SK-N-SH treated with all-trans-retinoic acid at 6 μM for 48 hours (cell line): ENCODE results near the gene IFNK.

ENCODE experiments used
- ATAC-seq: fragments of 200-7000 bp; cut with Tn5 transposase; 3 replicates; pipeline ENCODE4 v1.9.1; 2020; ENCODE audit warnings: mild to moderate bottlenecking, moderate library complexity
- CREB5 ChIP-seq: fragments of 250-450 bp; sonication (Bioruptor Pico); IDR thresholded peaks from 2 replicates; pipeline ENCODE4 v1.5.1; 2020; ENCODE audit warnings: low read depth, mild to moderate bottlenecking, moderate library complexity
- CSDC2 ChIP-seq: fragments of 250-450 bp; sonication (Bioruptor Pico); IDR thresholded peaks from 2 replicates; pipeline ENCODE4 v1.5.0; 2020; ENCODE audit warnings: mild to moderate bottlenecking, moderate library complexity
- ESRRG ChIP-seq: fragments of 250-450 bp; sonication (Bioruptor Pico); IDR thresholded peaks from 2 replicates; pipeline ENCODE4 v1.6.1; 2021; ENCODE audit warnings: mild to moderate bottlenecking
- ISL1 ChIP-seq: fragments of 250-450 bp; sonication (Bioruptor Pico); IDR thresholded peaks from 2 replicates; pipeline ENCODE4 v2.1.2; 2022; ENCODE audit warnings: mild to moderate bottlenecking, moderate library complexity
- PATZ1 ChIP-seq: fragments of 250-450 bp; sonication (Bioruptor Pico); IDR thresholded peaks from 2 replicates; pipeline ENCODE4 v1.8.0; 2020; ENCODE audit warnings: mild to moderate bottlenecking, moderate library complexity, borderline replicate concordance
- POU6F1 ChIP-seq: fragments of 250-450 bp; sonication (Bioruptor Pico); IDR thresholded peaks from 2 replicates; pipeline ENCODE4 v1.8.0; 2021; ENCODE audit warnings: low read depth, mild to moderate bottlenecking, moderate library complexity, borderline replicate concordance
- SNAI2 ChIP-seq: fragments of 250-450 bp; sonication (Bioruptor Pico); IDR thresholded peaks from 2 replicates; pipeline ENCODE4 v1.5.0; 2020; ENCODE audit warnings: mild to moderate bottlenecking, moderate library complexity
- TCF4 ChIP-seq: fragments of 250-450 bp; sonication (Bioruptor Pico); IDR thresholded peaks from 2 replicates; pipeline ENCODE4 v1.8.0; 2021; ENCODE audit warnings: mild to moderate bottlenecking, moderate library complexity, borderline replicate concordance
- TOX ChIP-seq: fragments of 250-450 bp; sonication (Bioruptor Pico); IDR thresholded peaks from 2 replicates; pipeline ENCODE4 v1.8.0; 2021; ENCODE audit warnings: mild to moderate bottlenecking, moderate library complexity, borderline replicate concordance
- TSHZ2 ChIP-seq: fragments of 250-450 bp; sonication (Bioruptor Pico); IDR thresholded peaks from 2 replicates; pipeline ENCODE4 v1.5.0; 2020; ENCODE audit warnings: mild to moderate bottlenecking, moderate library complexity
- ZC3H10 ChIP-seq: fragments of 250-450 bp; sonication (Bioruptor Pico); IDR thresholded peaks from 2 replicates; pipeline ENCODE4 v1.5.1; 2021; ENCODE audit warnings: mild to moderate bottlenecking, moderate library complexity
- ZNF565 ChIP-seq: fragments of 450-650 bp; formaldehyde crosslinking; conservative IDR thresholded peaks from 2 replicates; pipeline ENCODE4 v1.5.0; 2020; ENCODE audit warnings: low read depth, mild to moderate bottlenecking, moderate library complexity
- ZNF70 ChIP-seq: fragments of 450-650 bp; formaldehyde crosslinking; IDR thresholded peaks from 2 replicates; pipeline ENCODE4 v1.5.0; 2020; ENCODE audit warnings: mild to moderate bottlenecking, moderate library complexity
- ZNF8 ChIP-seq: fragments of 450-650 bp; formaldehyde crosslinking; IDR thresholded peaks from 2 replicates; pipeline ENCODE4 v1.5.0; 2020; ENCODE audit warnings: mild to moderate bottlenecking, moderate library complexity

The IFNK gene

GRCh38 chr9:27489087-27489876 is 34.8 kb upstream of the IFNK start:
- ATAC-seq: no peak
- TF ChIP-seq ZC3H10 (no peak), TOX (CRISPR knock-in tag) (no peak), ZNF70 (CRISPR knock-in tag) (no peak), POU6F1 (CRISPR knock-in tag) (no peak)

- ATAC-seq: no peak
- TF ChIP-seq TOX (CRISPR knock-in tag) (no peak), TSHZ2 (CRISPR knock-in tag) (no peak), PATZ1 (CRISPR knock-in tag) (no peak), SNAI2 (no peak), ESRRG (CRISPR knock-in tag) (no peak), POU6F1 (CRISPR knock-in tag) (no peak), CSDC2 (CRISPR knock-in tag) (no peak), CREB5 (CRISPR knock-in tag) (no peak), ISL1 (no peak)
- TF ChIP-seq, all 23 proteins: peak for 0
Measured at GRCh38 chr9:27491154-27491553, 32.9 kb upstream of the IFNK start.

- no peak for ATAC-seq
- TF ChIP-seq TCF4 (no peak), SNAI2 (no peak), CSDC2 (CRISPR knock-in tag) (no peak), ZNF70 (CRISPR knock-in tag) (no peak), ZNF565 (CRISPR knock-in tag) (no peak), ZNF8 (no peak), TSHZ2 (CRISPR knock-in tag) (no peak)
Measured at GRCh38 chr9:27495480-27496134, 28.5 kb upstream of the IFNK start.
